ENCODE results near the gene TEAD1.

TEAD1 gene

DNA sequence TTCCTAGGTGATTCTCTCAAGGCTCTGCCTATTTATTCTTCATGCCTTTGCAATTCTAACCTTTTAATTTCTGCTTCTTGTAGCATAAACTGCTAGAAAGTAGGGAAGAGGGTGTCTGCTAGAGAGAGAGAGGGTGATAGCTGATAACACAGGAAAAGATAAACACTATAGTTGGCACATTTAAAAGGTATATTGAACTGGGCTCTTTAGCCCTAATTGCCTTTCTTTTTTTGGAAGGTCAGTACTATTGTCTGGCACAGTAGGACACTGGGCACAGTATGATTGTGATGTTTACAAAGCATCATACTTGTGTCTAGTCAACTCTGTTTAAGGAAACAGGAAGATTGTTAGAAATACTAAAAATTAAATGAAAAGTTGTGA, 33.3 kb downstream of the TEAD1 start:
- Histone ChIP-seq H3K27ac (replicated peaks) (no peak overlapping the region), H3K4me3 (replicated peaks; ENCODE audit: insufficient read depth, low read length) (no peak overlapping the region), H3K27me3 (ENCODE audit: insufficient read depth, poor library complexity, severe bottlenecking) (no peaks in the 10 kb centered on the region)
- DNase-seq (ENCODE audit: low read depth in 1 of 2, low spot score in 1 of 2) = no peak
- no peak for TF ChIP-seq GABPA (IDR thresholded peaks at IDR 0.05; ENCODE audit: low read depth)
- TF ChIP-seq, protein P1, sequence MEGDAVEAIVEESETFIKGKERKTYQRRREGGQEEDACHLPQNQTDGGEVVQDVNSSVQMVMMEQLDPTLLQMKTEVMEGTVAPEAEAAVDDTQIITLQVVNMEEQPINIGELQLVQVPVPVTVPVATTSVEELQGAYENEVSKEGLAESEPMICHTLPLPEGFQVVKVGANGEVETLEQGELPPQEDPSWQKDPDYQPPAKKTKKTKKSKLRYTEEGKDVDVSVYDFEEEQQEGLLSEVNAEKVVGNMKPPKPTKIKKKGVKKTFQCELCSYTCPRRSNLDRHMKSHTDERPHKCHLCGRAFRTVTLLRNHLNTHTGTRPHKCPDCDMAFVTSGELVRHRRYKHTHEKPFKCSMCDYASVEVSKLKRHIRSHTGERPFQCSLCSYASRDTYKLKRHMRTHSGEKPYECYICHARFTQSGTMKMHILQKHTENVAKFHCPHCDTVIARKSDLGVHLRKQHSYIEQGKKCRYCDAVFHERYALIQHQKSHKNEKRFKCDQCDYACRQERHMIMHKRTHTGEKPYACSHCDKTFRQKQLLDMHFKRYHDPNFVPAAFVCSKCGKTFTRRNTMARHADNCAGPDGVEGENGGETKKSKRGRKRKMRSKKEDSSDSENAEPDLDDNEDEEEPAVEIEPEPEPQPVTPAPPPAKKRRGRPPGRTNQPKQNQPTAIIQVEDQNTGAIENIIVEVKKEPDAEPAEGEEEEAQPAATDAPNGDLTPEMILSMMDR (IDR thresholded peaks at IDR 0.05; ENCODE audit: insufficient read depth, low read length) = no peak
- no peak for TF ChIP-seq SPI1 (IDR thresholded peaks at IDR 0.05; ENCODE audit: borderline replicate concordance, low read depth)
- TF ChIP-seq, protein P2, sequence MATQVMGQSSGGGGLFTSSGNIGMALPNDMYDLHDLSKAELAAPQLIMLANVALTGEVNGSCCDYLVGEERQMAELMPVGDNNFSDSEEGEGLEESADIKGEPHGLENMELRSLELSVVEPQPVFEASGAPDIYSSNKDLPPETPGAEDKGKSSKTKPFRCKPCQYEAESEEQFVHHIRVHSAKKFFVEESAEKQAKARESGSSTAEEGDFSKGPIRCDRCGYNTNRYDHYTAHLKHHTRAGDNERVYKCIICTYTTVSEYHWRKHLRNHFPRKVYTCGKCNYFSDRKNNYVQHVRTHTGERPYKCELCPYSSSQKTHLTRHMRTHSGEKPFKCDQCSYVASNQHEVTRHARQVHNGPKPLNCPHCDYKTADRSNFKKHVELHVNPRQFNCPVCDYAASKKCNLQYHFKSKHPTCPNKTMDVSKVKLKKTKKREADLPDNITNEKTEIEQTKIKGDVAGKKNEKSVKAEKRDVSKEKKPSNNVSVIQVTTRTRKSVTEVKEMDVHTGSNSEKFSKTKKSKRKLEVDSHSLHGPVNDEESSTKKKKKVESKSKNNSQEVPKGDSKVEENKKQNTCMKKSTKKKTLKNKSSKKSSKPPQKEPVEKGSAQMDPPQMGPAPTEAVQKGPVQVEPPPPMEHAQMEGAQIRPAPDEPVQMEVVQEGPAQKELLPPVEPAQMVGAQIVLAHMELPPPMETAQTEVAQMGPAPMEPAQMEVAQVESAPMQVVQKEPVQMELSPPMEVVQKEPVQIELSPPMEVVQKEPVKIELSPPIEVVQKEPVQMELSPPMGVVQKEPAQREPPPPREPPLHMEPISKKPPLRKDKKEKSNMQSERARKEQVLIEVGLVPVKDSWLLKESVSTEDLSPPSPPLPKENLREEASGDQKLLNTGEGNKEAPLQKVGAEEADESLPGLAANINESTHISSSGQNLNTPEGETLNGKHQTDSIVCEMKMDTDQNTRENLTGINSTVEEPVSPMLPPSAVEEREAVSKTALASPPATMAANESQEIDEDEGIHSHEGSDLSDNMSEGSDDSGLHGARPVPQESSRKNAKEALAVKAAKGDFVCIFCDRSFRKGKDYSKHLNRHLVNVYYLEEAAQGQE (IDR thresholded peaks at IDR 0.05; ENCODE audit: insufficient replicate concordance, low read depth) = no peak
- no peak for TF ChIP-seq POLR2AphosphoS5 (IDR thresholded peaks at IDR 0.05; ENCODE audit: low read depth)

DNA sequence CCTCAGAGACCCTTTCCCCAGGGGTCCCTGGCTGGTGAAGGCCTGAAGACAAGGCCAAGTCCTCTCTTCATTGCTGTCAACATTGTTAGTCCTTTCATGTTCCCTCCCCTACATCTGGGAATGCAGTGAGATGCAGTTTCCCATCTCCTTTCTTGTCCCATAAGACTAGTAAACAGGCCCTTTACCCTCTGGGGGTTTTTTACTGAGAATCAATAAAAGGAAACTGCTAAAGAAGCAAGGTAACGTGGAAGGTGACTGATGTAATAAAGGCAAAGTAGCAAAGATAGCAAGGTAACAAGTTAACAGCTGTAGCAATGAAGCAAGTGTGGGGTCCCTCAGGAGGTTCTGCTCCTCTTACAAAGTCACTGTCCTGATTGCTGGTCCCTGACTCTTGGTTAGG, 37.3 kb downstream of the TEAD1 start:
- peaks cover 4% of the 10 kb centered on the region for H3K27me3 ChIP-seq (ENCODE audit: insufficient read depth, poor library complexity, severe bottlenecking)
- no peak overlapping the region for H3K27ac ChIP-seq (replicated peaks)
- TF ChIP-seq, protein P1 (IDR thresholded peaks at IDR 0.05; ENCODE audit: insufficient read depth, low read length) = no peak
- TF ChIP-seq, protein P2 (IDR thresholded peaks at IDR 0.05; ENCODE audit: insufficient replicate concordance, low read depth) = no peak
- TF ChIP-seq SPI1 (IDR thresholded peaks at IDR 0.05; ENCODE audit: borderline replicate concordance, low read depth) = no peak
- no peak for TF ChIP-seq POLR2AphosphoS5 (IDR thresholded peaks at IDR 0.05; ENCODE audit: low read depth)
- TF ChIP-seq GABPA (IDR thresholded peaks at IDR 0.05; ENCODE audit: low read depth) = no peak
- DNase-seq (ENCODE audit: low read depth in 1 of 2, low spot score in 1 of 2) = no peak
- H3K4me3 ChIP-seq (replicated peaks; ENCODE audit: insufficient read depth, low read length) = no peak overlapping the region

DNA sequence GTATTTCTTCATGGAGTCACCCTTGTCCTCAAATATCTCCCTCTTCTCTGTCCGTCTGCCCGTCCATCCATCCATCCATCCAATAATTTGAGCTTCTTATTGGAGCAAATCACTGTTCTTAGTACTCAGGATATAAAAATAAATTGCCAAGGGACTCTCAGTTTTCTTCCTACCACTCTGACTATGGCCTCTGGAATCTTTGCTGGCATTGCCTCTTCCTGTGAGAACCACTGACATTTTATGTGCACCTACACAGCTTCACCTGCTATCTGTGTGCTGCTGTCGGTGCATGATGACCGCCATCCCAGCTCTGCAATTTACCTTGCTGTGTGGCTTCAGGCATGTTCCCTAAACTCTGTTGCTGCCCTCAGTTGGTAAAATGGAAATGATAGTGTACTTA, 37.9 kb downstream of the TEAD1 start:
- DNase-seq (ENCODE audit: low read depth in 1 of 2, low spot score in 1 of 2) = no peak
- peaks cover 4% of the 10 kb centered on the region for H3K27me3 ChIP-seq (ENCODE audit: insufficient read depth, poor library complexity, severe bottlenecking)

More for the DNA sequence above, 37.9 kb downstream of the TEAD1 start:
- Histone ChIP-seq H3K4me3 (replicated peaks; ENCODE audit: insufficient read depth, low read length) (no peak overlapping the region), H3K27ac (replicated peaks) (no peak overlapping the region)
- no peak for TF ChIP-seq POLR2AphosphoS5 (IDR thresholded peaks at IDR 0.05; ENCODE audit: low read depth)
- TF ChIP-seq, protein P1 (IDR thresholded peaks at IDR 0.05; ENCODE audit: insufficient read depth, low read length) = no peak
- TF ChIP-seq, protein P2 (IDR thresholded peaks at IDR 0.05; ENCODE audit: insufficient replicate concordance, low read depth) = no peak
